ENCODE results near the gene BCR.
A peak's percentile ranks its signal among the peaks of the same experiment; 100 is the strongest.

Gene BCR

DNA sequence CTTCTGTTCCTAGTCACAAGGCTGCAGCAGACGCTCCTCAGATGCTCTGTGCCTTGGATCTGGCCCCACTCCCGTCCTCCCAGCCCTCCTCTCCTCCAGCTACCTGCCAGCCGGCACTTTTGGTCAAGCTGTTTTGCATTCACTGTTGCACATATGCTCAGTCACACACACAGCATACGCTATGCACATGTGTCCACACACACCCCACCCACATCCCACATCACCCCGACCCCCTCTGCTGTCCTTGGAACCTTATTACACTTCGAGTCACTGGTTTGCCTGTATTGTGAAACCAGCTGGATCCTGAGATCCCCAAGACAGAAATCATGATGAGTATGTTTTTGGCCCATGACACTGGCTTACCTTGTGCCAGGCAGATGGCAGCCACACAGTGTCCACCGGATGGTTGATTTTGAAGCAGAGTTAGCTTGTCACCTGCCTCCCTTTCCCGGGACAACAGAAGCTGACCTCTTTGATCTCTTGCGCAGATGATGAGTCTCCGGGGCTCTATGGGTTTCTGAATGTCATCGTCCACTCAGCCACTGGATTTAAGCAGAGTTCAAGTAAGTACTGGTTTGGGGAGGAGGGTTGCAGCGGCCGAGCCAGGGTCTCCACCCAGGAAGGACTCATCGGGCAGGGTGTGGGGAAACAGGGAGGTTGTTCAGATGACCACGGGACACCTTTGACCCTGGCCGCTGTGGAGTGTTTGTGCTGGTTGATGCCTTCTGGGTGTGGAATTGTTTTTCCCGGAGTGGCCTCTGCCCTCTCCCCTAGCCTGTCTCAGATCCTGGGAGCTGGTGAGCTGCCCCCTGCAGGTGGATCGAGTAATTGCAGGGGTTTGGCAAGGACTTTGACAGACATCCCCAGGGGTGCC is 109.8 kb downstream of the BCR start:
- peak; percentile 82 for DNase-seq (ENCODE audit: low spot score)
- TF ChIP-seq, protein P1, sequence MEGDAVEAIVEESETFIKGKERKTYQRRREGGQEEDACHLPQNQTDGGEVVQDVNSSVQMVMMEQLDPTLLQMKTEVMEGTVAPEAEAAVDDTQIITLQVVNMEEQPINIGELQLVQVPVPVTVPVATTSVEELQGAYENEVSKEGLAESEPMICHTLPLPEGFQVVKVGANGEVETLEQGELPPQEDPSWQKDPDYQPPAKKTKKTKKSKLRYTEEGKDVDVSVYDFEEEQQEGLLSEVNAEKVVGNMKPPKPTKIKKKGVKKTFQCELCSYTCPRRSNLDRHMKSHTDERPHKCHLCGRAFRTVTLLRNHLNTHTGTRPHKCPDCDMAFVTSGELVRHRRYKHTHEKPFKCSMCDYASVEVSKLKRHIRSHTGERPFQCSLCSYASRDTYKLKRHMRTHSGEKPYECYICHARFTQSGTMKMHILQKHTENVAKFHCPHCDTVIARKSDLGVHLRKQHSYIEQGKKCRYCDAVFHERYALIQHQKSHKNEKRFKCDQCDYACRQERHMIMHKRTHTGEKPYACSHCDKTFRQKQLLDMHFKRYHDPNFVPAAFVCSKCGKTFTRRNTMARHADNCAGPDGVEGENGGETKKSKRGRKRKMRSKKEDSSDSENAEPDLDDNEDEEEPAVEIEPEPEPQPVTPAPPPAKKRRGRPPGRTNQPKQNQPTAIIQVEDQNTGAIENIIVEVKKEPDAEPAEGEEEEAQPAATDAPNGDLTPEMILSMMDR (IDR thresholded peaks at IDR 0.05; ENCODE audit: extremely low read depth, insufficient read depth, missing control alignments), result peak; percentile 70
- in situ Hi-C loops (cut with MboI; ENCODE audit: low pct_unique_long_range_greater_than_20kb, low sequenced_read_pairs, unreplicated experiment), result no loop called here

DNA sequence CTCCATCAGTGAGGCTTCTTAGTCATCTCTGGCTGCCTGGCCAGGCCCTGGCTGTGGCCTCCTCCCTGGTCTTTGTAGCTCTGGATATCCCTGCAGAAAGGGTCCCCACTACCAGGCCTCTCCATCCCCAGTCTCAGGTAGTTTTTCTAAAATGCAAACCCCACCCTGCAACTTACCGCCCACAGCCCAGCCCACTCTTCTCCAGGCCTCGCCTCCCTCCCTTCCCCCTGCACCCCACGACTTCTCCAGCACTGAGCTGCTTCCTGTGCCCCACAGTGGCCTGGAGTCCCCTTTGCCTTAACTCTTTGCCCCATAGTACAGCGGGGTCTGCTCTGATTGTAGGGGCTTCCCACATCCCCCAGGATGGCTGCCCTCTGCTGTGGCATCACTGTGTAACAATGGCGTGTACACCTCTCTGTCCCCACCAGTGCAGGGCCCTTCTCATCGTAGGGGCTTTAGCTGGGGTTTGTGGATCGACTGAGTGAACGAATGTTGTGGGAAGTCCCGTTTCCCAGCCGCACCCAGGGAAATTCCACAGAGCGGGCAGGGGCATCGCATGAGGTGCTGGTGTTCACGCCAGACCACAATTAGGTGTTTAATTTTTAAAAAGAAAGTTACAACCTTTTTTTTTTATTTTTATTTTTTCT is 111.6 kb downstream of the BCR start:
- TF ChIP-seq, protein P1 (IDR thresholded peaks at IDR 0.05; ENCODE audit: extremely low read depth, insufficient read depth, missing control alignments), result no peak
- in situ Hi-C loops (cut with MboI; ENCODE audit: low pct_unique_long_range_greater_than_20kb, low sequenced_read_pairs, unreplicated experiment), result no loop called here
- DNase-seq (ENCODE audit: low spot score), result no peak

- in situ Hi-C loops (cut with MboI; ENCODE audit: low pct_unique_long_range_greater_than_20kb, low sequenced_read_pairs, unreplicated experiment), result no loop called here
- TF ChIP-seq, protein P1 (IDR thresholded peaks at IDR 0.05; ENCODE audit: extremely low read depth, insufficient read depth, missing control alignments), result no peak
- DNase-seq (ENCODE audit: low spot score), result no peak
Measured at GRCh38 chr22:23292453-23293350, 112.4 kb downstream of the BCR start.

GRCh38 chr22:23293720-23294119 is 113.4 kb downstream of the BCR start:
- in situ Hi-C loops (cut with MboI; ENCODE audit: low pct_unique_long_range_greater_than_20kb, low sequenced_read_pairs, unreplicated experiment), result no loop called here
- DNase-seq (ENCODE audit: low spot score), result no peak
- TF ChIP-seq, protein P1 (IDR thresholded peaks at IDR 0.05; ENCODE audit: extremely low read depth, insufficient read depth, missing control alignments), result no peak

- TF ChIP-seq, protein P1 (IDR thresholded peaks at IDR 0.05; ENCODE audit: extremely low read depth, insufficient read depth, missing control alignments), result no peak
Measured at GRCh38 chr22:23294221-23294620, 113.9 kb downstream of the BCR start.

GRCh38 chr22:23300476-23300875 is 120.2 kb downstream of the BCR start:
- TF ChIP-seq, protein P1 (IDR thresholded peaks at IDR 0.05; ENCODE audit: extremely low read depth, insufficient read depth, missing control alignments), result no peak
- in situ Hi-C loops (cut with MboI; ENCODE audit: low pct_unique_long_range_greater_than_20kb, low sequenced_read_pairs, unreplicated experiment), result no loop called here

More at GRCh38 chr22:23294221-23294620, 113.9 kb downstream of the BCR start:
- in situ Hi-C loops (cut with MboI; ENCODE audit: low pct_unique_long_range_greater_than_20kb, low sequenced_read_pairs, unreplicated experiment), result no loop called here
- DNase-seq (ENCODE audit: low spot score), result no peak

More at GRCh38 chr22:23300476-23300875, 120.2 kb downstream of the BCR start:
- DNase-seq (ENCODE audit: low spot score), result no peak

Data from GM13977 (cell line).